Stimulated activated CD4-positive, alpha-beta T cell treated with anti-CD3 and anti-CD28 coated beads, Interleukin-15, amount 100 ng/mL, for 48 hours (primary cell): ENCODE measurements around the gene NTSR1.

Experiments
- DNase-seq, 2 donors: peaks; one replicate each; pipeline ENCODE4 v3.0.0-alpha.2; 2020; ENCODE audit warnings: low read depth in 2 of 2

Gene NTSR1

DNA sequence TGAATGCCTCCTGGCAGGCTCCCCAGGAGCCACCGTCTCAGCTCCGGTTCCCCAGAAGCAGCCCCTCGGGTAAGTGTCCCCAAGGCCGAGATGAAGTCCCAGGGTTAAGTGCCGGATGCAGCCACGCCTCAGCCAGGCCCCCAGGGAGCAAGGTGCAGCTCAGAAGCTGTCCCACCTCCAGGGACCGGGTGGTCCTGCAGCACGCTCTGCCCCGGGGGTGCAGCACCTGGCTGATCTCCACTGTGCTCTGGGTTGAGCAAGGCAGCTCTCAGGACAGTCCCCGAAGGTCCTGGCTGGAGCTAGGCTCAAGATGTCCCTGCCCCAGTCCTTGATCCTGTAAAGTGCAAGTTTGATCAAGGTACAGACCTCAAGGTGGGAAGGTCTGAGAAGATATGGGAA lies 15.1 kb upstream of the NTSR1 start:
- DNase-seq: no peak

DNA sequence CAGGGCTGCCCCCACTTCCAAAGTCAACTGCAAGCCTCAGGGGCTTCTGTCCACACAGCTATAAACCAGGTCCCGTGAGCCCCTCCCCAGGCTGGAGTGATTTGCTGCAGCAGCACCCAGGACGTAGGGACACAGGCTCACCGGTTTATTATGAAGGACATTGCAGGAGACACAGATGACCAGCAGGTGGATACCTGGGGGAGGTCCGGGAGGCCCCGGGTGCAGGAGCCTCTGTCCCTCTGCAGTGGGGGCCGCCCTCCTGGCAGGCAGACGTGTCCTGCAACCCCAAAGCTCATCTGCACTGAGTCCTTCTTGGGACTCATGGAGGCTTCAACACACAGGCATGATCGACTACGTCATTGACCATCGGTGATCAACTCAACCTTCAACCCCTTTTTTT lies 14.5 kb upstream of the NTSR1 start:
- no peak for DNase-seq

DNA sequence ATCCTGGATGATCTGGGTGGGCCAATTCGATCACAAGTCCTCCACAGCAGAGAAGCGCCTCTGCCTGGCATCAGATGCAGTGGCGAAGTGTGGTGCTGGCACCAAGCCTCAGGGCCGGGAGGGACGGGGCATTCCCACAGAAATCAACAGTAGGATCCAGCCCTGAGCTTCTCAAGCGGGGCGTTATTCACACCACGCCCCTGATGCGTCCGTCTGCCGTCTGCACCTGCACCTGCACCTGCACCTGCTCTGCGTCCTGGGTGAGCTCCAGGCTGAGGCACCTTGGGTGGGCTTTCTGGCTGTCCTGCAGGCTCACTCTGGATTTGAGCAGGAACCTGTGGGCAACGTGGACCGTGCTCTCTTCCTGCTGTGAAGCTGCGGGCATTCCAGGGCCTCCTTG lies 13.8 kb upstream of the NTSR1 start:
- DNase-seq: no peak

GRCh38 chr20:62695448-62696414 lies 12.9 kb upstream of the NTSR1 start:
- no peak for DNase-seq

GRCh38 chr20:62696434-62696957 lies 12.1 kb upstream of the NTSR1 start:
- no peak for DNase-seq

GRCh38 chr20:62696989-62697388 lies 11.6 kb upstream of the NTSR1 start:
- DNase-seq: no peak

GRCh38 chr20:62697468-62697912 lies 11.1 kb upstream of the NTSR1 start:
- no peak for DNase-seq

- no peak for DNase-seq
These were observed 10.4 kb upstream of the NTSR1 start for GRCh38 chr20:62698231-62698630.

GRCh38 chr20:62699296-62699695 lies 9.3 kb upstream of the NTSR1 start:
- DNase-seq: no peak

GRCh38 chr20:62699741-62700140 lies 8.9 kb upstream of the NTSR1 start:
- no peak for DNase-seq

- DNase-seq: no peak
These were observed 8.2 kb upstream of the NTSR1 start for GRCh38 chr20:62700261-62700930.

- no peak for DNase-seq
These were observed 7.2 kb upstream of the NTSR1 start for GRCh38 chr20:62701161-62702012.

DNA sequence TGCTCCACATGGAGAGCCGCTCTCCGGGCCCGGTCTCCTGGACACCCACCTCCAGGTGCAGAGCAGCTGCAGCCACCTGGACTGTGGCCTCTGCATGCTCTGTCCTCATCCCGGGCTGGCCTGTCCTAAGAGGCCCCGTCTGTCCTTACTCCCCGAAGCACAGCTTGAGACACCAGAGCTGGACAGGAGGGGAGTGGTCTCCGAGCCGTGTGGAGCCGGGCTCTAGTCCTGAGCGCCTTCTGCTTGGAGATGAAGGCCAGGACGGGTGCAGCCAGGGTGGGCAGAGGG lies 6.7 kb upstream of the NTSR1 start:
- DNase-seq: no peak

DNA sequence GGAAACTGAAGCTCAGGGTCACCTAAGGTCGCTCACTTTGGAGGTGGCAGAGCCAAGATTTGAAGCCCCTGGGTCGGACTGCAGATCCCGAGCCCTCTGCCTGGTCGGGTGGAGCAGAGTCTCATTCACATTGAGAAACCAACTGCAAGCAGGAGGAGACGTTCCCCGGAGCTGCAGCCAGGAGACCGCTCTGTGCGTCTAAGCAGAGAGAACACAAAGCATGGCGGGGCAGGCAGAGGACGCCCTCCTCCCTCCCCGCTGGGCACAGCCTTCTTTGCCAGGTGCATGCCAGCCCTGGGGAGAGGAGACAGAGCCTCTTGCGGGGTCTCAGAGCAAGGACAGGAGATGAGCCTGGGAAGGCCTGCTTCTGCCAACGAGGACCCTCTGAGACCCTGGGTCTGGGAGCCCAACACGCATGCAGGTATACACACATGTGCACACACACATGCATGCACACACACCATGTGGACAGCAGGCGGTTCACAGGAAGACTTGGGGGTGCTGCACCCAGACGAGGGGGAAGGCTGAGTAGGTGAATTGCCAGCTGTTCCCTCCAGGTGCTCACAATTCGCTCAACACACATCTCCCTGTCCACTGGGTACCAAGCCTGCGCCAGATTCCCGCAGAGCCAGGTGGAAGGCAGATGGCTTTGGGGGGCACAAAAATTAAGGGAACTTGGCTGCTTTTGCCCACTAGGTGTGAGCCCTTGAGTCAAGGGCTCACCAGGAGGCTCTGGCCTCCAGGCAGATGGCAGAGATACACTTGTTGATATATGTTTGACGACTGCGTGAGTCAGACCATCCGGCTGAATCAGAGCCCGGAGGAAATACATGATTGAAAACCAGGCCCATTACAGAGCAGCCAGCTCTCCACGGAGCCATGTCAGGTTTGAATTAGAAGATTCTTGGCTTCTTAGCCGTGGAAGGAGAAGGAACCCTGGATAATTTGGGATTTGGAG lies 5.5 kb upstream of the NTSR1 start:
- peak in 1 of 2 donors; percentile 31 for DNase-seq

GRCh38 chr20:62703853-62704228 lies 4.8 kb upstream of the NTSR1 start:
- no peak for DNase-seq

DNA sequence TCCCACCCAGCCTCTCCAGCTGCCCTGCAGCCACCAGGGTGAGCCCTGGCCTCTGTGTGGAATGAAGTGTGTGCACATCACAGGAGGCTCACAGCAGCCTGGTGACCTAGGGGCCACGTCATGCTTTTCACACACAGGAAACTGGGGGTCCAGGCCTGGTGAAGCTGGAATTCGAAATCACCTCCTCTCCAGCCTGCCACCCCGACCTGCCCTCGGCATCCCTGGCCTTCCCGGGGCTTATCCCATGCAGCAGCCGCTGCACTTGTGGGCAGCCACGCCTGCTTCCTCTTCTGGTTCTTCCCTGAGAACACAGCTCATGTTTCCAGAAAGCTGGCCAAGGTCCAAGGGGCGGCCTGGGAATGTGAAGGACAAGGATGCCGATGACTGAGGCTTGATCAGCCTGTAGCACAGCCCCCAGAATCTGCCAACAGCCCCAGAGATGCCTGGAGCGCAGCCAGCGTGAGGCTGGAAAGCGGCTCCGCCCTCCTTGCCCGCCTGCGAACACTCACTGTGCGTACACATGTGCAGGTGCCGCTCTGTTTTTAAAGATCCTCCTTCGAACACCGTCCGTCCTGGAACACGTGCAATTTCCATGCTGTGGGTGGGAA lies 4.2 kb upstream of the NTSR1 start:
- no peak for DNase-seq

- no peak for DNase-seq
These were observed 3.0 kb upstream of the NTSR1 start for GRCh38 chr20:62705627-62706026.

- DNase-seq: no peak
These were observed 2.3 kb upstream of the NTSR1 start for GRCh38 chr20:62706344-62706743.

DNA sequence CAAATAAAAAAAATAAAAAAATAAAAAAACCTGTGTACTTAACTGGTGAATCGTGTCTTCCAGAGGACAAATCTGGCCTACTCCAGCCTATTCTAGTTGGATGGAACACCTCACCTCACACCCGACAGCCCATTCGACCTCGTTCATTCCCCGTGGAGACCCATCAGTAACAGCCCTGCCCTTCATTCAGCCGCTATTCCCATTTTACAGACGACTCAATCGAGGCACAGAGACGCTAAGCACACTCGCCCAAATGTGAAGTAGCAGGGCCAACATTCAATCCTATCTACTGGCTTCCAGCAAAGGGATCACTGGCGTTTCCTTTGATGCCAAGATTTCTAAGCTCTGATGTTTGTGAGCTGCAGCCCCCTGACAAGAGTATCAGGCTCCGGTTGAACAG lies 1.8 kb upstream of the NTSR1 start:
- no peak for DNase-seq

GRCh38 chr20:62707276-62707920 lies 1.2 kb upstream of the NTSR1 start:
- DNase-seq: no peak
